Ishikawa (cell line): ENCODE measurements around the gene SMARCC1.

ENCODE experiments used
- CEBPB ChIP-seq: IDR thresholded peaks from 2 replicates; pipeline ENCODE4 v1.6.1; 2012
- CREB1 ChIP-seq: IDR thresholded peaks from 2 replicates; pipeline ENCODE4 v1.6.1; 2012; ENCODE audit warnings: low read depth
- EGR1 ChIP-seq: IDR thresholded peaks from 2 replicates; pipeline ENCODE4 v1.6.1; 2012
- EP300 ChIP-seq: IDR thresholded peaks from 2 replicates; pipeline ENCODE4 v1.6.1; 2012; ENCODE audit warnings: borderline replicate concordance
- FOXM1 ChIP-seq: IDR thresholded peaks from 2 replicates; pipeline ENCODE4 v1.6.1; 2012; ENCODE audit warnings: low read depth, borderline replicate concordance
- MAX ChIP-seq: IDR thresholded peaks from 2 replicates; pipeline ENCODE4 v1.6.1; 2012
- NFIC ChIP-seq: IDR thresholded peaks from 2 replicates; pipeline ENCODE4 v1.6.1; 2012
- RAD21 ChIP-seq: IDR thresholded peaks from 2 replicates; pipeline ENCODE4 v1.6.1; 2012; ENCODE audit warnings: low read depth
- TAF1 ChIP-seq: IDR thresholded peaks from 2 replicates; pipeline ENCODE4 v1.6.1; 2012; ENCODE audit warnings: low read depth, mild to moderate bottlenecking
- TCF12 ChIP-seq: IDR thresholded peaks from 2 replicates; pipeline ENCODE4 v1.6.1; 2012; ENCODE audit warnings: low read depth
- TEAD4 ChIP-seq: IDR thresholded peaks from 2 replicates; pipeline ENCODE4 v1.6.1; 2012
- YY1 ChIP-seq: IDR thresholded peaks from 2 replicates; pipeline ENCODE4 v1.6.1; 2012; ENCODE audit warnings: low read depth
- ZBTB7A ChIP-seq: IDR thresholded peaks from 2 replicates; pipeline ENCODE4 v1.6.1; 2012; ENCODE audit warnings: low read depth
- TF ChIP-seq, protein P1 (sequence below): IDR thresholded peaks from 2 replicates; pipeline ENCODE4 v1.6.1; 2012; ENCODE audit warnings: low read depth, mild to moderate bottlenecking
- TF ChIP-seq, protein P2 (sequence below): IDR thresholded peaks from 2 replicates; pipeline ENCODE4 v1.6.1; 2012

Gene SMARCC1

GRCh38 chr3:47781685-47782445, at the start of gene SMARCC1:
Gene SMARCC1 (minus strand): TSS chr3:47781893. CDS start chr3:47781797, 96 bp downstream.
- no peak for TF ChIP-seq FOXM1
- TF ChIP-seq, protein P1, sequence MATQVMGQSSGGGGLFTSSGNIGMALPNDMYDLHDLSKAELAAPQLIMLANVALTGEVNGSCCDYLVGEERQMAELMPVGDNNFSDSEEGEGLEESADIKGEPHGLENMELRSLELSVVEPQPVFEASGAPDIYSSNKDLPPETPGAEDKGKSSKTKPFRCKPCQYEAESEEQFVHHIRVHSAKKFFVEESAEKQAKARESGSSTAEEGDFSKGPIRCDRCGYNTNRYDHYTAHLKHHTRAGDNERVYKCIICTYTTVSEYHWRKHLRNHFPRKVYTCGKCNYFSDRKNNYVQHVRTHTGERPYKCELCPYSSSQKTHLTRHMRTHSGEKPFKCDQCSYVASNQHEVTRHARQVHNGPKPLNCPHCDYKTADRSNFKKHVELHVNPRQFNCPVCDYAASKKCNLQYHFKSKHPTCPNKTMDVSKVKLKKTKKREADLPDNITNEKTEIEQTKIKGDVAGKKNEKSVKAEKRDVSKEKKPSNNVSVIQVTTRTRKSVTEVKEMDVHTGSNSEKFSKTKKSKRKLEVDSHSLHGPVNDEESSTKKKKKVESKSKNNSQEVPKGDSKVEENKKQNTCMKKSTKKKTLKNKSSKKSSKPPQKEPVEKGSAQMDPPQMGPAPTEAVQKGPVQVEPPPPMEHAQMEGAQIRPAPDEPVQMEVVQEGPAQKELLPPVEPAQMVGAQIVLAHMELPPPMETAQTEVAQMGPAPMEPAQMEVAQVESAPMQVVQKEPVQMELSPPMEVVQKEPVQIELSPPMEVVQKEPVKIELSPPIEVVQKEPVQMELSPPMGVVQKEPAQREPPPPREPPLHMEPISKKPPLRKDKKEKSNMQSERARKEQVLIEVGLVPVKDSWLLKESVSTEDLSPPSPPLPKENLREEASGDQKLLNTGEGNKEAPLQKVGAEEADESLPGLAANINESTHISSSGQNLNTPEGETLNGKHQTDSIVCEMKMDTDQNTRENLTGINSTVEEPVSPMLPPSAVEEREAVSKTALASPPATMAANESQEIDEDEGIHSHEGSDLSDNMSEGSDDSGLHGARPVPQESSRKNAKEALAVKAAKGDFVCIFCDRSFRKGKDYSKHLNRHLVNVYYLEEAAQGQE: no peak
- TF ChIP-seq, protein P2, sequence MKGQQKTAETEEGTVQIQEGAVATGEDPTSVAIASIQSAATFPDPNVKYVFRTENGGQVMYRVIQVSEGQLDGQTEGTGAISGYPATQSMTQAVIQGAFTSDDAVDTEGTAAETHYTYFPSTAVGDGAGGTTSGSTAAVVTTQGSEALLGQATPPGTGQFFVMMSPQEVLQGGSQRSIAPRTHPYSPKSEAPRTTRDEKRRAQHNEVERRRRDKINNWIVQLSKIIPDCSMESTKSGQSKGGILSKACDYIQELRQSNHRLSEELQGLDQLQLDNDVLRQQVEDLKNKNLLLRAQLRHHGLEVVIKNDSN: 0 out of 2 replicates have a peak, but pooled peaks have one; percentile 6
- TF ChIP-seq RAD21: no peak
- TF ChIP-seq EP300: no peak
- TF ChIP-seq EGR1: no peak
- TF ChIP-seq YY1: peak; percentile 64; the same call in 1 of the 2 replicates
- TF ChIP-seq TCF12: no peak; the same call in 1 of the 2 replicates
- no peak for TF ChIP-seq ZBTB7A
- TF ChIP-seq TEAD4: no peak
- peak; percentile 87 for TF ChIP-seq TAF1
- TF ChIP-seq MAX: no peak; the same call in 1 of the 2 replicates
- no peak for TF ChIP-seq CREB1

- no peak for TF ChIP-seq NFIC
- TF ChIP-seq EP300: no peak
- TF ChIP-seq EGR1: no peak
These were observed 43.9 kb upstream of the SMARCC1 start for GRCh38 chr3:47825590-47825989.

DNA sequence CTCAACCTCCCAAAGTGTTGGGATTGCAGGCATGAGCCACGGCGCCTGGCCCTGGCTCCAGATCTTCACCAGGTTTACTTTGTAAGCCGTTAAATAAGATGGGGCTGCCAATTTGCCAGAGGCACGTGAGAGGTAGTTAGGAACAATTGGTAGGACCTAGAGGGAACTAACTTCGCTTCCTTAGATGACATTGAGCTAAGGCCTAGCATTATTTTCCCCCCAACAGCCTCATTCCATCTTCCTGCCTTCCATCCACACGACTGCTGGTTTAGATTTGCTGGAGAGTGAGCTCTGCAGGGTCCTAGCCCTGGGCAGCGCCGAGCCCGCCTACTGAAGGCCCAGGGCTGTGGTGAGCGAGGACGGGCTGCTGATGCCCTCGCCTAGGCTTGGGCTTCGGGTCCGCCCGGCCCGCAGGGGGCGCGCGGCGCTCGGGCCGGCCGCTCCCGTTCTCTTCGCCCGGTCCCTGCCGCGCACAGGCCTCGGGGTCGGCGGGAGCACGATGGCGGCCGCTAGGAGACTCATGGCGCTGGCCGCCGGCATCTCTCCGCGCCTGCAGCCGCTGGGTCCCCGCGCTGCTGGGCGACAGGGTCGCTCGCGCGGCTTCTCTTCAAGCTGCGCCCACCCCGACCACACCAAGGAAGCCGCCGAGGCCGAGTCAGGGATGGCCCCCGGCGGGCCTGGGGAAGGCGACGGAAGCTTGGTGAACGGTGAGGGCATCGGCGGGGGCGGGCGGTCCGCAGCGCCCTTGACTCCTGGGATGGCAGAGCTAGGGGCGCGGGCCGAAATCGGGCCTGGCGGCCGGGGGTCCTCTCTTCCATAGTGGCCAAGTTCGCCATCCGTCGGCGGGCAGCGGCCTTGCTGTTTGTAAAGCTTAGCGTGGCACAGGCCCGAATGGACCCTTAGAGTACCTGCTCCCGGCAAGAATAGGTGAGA, 43.1 kb upstream of the SMARCC1 start:
- TF ChIP-seq TCF12 (peak; percentile 52; the same call in 1 of the 2 replicates), MAX (peak; percentile 71; the same call in 1 of the 2 replicates), ZBTB7A (no peak), FOXM1 (no peak), RAD21 (peak; percentile 28; the same call in 1 of the 2 replicates), TEAD4 (no peak; the same call in 1 of the 2 replicates), NFIC (no peak; the same call in 1 of the 2 replicates), YY1 (peak; percentile 94), CREB1 (no peak), TAF1 (peak; percentile 92), EGR1 (peak; percentile 58; the same call in 1 of the 2 replicates), CEBPB (peak; percentile 39; the same call in 1 of the 2 replicates), EP300 (peak; percentile 17; the same call in 1 of the 2 replicates)
- TF ChIP-seq, protein P1: no peak
- TF ChIP-seq, protein P2: peak; percentile 6; the same call in 1 of the 2 replicates

DNA sequence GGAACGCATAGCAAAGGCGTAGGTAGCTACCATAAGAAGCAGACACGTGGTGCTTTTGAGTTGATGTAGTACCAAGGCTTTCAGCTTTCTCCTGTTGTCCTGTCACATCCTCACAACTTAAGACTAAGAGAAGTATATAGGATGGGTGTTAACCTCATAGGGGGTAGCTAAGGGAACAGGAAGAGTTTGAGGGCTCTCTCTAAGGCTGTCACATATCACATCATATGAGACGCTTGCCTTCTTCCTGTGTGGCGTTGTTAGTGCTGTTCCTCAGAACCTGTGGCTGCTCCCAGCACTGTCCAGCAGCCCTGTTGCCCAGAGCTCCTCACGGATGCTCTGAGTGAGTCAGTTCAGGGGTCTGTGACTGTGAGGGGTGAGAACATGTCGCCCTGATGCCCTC, 35.9 kb upstream of the SMARCC1 start:
- TF ChIP-seq TEAD4 (no peak), EGR1 (no peak)

DNA sequence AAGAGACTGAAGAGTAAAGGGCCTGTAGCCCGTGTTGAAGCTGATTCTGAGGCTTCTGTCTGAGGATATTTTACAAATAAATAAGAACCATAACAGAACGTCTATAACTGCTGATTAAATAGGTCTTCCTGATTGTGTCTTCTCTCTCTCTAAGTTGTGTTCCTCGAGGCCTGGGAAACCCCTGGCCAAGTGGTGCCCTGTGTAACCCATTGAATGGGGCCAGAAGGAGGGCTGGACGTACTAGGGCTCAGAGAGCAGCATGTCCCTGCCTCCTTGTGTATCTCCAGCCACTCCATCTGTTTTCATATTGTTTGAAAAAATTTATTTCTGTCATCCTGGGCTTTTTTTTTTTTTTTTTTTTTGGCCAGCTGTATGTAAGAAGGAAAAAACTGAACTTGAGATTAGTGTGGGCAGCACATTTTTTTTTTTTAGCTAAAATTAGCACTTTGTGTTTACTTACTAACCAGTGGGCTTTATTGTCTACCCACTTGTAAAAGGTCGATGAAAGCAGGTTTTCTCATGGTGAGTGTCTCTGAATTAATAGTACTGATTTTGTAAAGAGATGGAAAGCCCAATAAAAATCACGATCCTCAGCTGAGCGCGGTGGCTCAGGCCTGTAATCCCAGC, 32.0 kb upstream of the SMARCC1 start:
- TF ChIP-seq ZBTB7A (no peak), TCF12 (no peak), CREB1 (no peak), TEAD4 (no peak), EP300 (no peak), FOXM1 (no peak), RAD21 (no peak), EGR1 (no peak), CEBPB (no peak), YY1 (no peak), NFIC (no peak), MAX (no peak), TAF1 (no peak)
- TF ChIP-seq, protein P1: no peak
- TF ChIP-seq, protein P2: no peak
